Loucy (cell line): ENCODE measurements around the gene LUC7L.

Experiments
- CTCF ChIP-seq: fragments of 200-600 bp; sonication (generic); conservative IDR thresholded peaks from 2 replicates; pipeline ENCODE4 v1.5.1; 2014; ENCODE audit warnings: mild to moderate bottlenecking, antibody characterized with exemption, low read length
- EZH2phosphoT487 ChIP-seq: fragments of 200-600 bp; IDR thresholded peaks from 2 replicates; pipeline ENCODE4 v1.6.1; 2018; ENCODE audit warnings: antibody characterized with exemption, mild to moderate bottlenecking, moderate library complexity, borderline replicate concordance

- TF ChIP-seq CTCF (no peak), EZH2phosphoT487 (no peak)
Observed at GRCh38 chr16:159136-159849, 70.0 kb downstream of the LUC7L start.
